Measurements from ENCODE around the gene HS1BP3. TPM values are rescaled to one million over a fixed set of nuclear protein-coding genes. Genes with fewer than 3 reads are reported as not detected.

Gene HS1BP3
- total RNA-seq, 1 donor from 2014 or later = 16.5 TPM

GRCh38 chr2:20589975-20590703, 60.8 kb downstream of the HS1BP3 start:
- Mint-ChIP-seq H3K9me3 (ENCODE audit: low read depth) (no peaks in the 10 kb centered on the region), H3K36me3 (ENCODE audit: insufficient read depth) (no peaks in the 10 kb centered on the region), H3K4me3 (ENCODE audit: low read depth) (no peak overlapping the region), H3K4me1 (ENCODE audit: low read depth) (peaks cover 13% of the 10 kb centered on the region), H3K27ac (no peak overlapping the region), H3K27me3 (peaks cover 3% of the 10 kb centered on the region)
- no peak for TF ChIP-seq CTCF (IDR thresholded peaks at IDR 0.05; ENCODE audit: unreplicated experiment)
- DNase-seq (ENCODE audit: low spot score, unreplicated experiment) = no peak

GRCh38 chr2:20588918-20589871, 61.7 kb downstream of the HS1BP3 start:
- Mint-ChIP-seq H3K27me3 (peaks cover 3% of the 10 kb centered on the region), H3K36me3 (ENCODE audit: insufficient read depth) (no peaks in the 10 kb centered on the region), H3K27ac (no peak overlapping the region), H3K4me1 (ENCODE audit: low read depth) (peaks cover 23% of the 10 kb centered on the region), H3K9me3 (ENCODE audit: low read depth) (no peaks in the 10 kb centered on the region), H3K4me3 (ENCODE audit: low read depth) (no peak overlapping the region)
- no peak for TF ChIP-seq CTCF (IDR thresholded peaks at IDR 0.05; ENCODE audit: unreplicated experiment)
- no peak for DNase-seq (ENCODE audit: low spot score, unreplicated experiment)

- Mint-ChIP-seq H3K9me3 (ENCODE audit: low read depth) (no peaks in the 10 kb centered on the region), H3K27ac (peak overlapping the region; percentile 94), H3K4me3 (ENCODE audit: low read depth) (no peak overlapping the region), H3K27me3 (peaks cover 3% of the 10 kb centered on the region), H3K36me3 (ENCODE audit: insufficient read depth) (no peaks in the 10 kb centered on the region), H3K4me1 (ENCODE audit: low read depth) (peaks cover 22% of the 10 kb centered on the region)
- no peak for DNase-seq (ENCODE audit: low spot score, unreplicated experiment)
- TF ChIP-seq CTCF (IDR thresholded peaks at IDR 0.05; ENCODE audit: unreplicated experiment) = no peak
Measured at GRCh38 chr2:20585710-20586594, 64.9 kb downstream of the HS1BP3 start.

DNA sequence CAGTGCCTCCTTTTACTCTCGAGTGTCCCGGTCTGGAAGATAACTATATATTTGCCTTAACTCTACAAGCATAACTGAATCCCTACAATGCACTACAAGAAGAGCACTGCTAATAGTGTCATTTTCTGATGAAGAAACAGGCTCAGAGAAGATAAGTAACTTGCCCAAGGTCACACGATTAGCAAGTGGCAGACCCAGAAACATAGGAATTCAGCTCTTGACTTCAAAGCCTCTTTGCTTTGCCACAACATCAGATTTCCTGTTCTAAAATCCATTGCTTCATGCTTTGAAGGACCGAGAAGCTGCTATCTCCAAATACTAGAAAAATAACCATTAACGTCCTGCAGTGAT, 65.6 kb downstream of the HS1BP3 start:
- Mint-ChIP-seq H3K27ac (peak overlapping the region; percentile 94), H3K27me3 (peaks cover 3% of the 10 kb centered on the region), H3K4me3 (ENCODE audit: low read depth) (no peak overlapping the region), H3K4me1 (ENCODE audit: low read depth) (peaks cover 22% of the 10 kb centered on the region), H3K36me3 (ENCODE audit: insufficient read depth) (no peaks in the 10 kb centered on the region), H3K9me3 (ENCODE audit: low read depth) (no peaks in the 10 kb centered on the region)
- no peak for DNase-seq (ENCODE audit: low spot score, unreplicated experiment)
- TF ChIP-seq CTCF (IDR thresholded peaks at IDR 0.05; ENCODE audit: unreplicated experiment) = no peak
